Bronchial epithelial cell (primary cell): Measurements from ENCODE around the gene UBXN1. TPM values are rescaled to one million over a fixed set of nuclear protein-coding genes. Genes with fewer than 3 reads are reported as not detected.

ENCODE experiments used
- DNase-seq: peaks from one replicate; pipeline ENCODE4 v3.0.0-alpha.2; 2010; ENCODE audit warnings: low read depth
- FAIRE-seq: peaks from 2 replicates; lab custom pipeline; 2011; peaks lifted over from hg19 to GRCh38; lab: Jason Lieb, UNC
- H3K27me3 ChIP-seq: 2 replicates; pipeline ENCODE4 v1.5.1; 2011; ENCODE audit warnings: low read length; ENCODE audit not compliant: control insufficient read depth, insufficient read depth
- H3K36me3 ChIP-seq: 2 replicates; pipeline ENCODE4 v1.5.1; 2011; ENCODE audit warnings: low read length; ENCODE audit not compliant: control insufficient read depth, insufficient read depth
- H3K4me3 ChIP-seq: 2 replicates; pipeline ENCODE4 v1.5.1; 2011; ENCODE audit warnings: mild to moderate bottlenecking, low read depth, low read length, control low read depth
- total RNA-seq: library from RNA; depleted of rRNA; stranded (reverse); fragments of >200 nt; gene quantifications from 2 replicates; pipeline ENCODE4 v1.2.1, GENCODE V29; 2014
- TF ChIP-seq, protein P1 (sequence below): IDR thresholded peaks from 2 replicates; pipeline ENCODE4 v1.5.1; 2011; ENCODE audit warnings: mild to moderate bottlenecking, moderate library complexity, low read length, control low read depth, inconsistent platforms; ENCODE audit not compliant: insufficient read depth, severe bottlenecking

UBXN1 gene
- total RNA-seq, 1 donor from 2014 or later = 176 TPM

DNA sequence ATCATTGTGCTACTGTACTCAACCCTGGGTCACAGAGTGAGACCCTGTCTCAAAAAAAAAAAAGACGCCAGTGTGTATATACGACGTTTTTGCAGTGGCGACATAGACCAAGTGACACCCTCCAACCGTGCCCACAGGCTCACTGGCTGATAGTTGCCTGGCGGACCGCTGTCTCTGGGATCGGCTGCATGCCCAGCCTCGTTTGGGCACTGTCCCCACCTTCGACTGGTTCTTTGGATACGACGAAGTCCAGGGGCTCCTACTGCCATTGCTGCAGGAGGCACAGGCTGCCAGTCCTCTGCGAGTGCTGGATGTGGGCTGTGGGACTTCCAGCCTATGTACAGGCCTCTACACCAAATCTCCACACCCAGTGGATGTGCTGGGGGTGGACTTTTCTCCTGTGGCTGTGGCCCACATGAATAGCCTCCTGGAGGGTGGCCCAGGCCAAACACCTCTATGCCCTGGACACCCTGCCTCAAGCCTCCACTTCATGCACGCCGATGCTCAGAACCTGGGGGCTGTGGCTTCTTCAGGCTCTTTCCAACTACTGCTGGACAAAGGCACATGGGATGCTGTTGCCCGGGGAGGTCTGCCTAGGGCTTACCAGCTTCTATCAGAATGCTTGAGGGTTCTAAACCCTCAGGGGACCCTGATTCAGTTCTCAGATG lies 12.5 kb downstream of the UBXN1 start:
- DNase-seq (no peak), FAIRE-seq (no peak)
- Histone ChIP-seq H3K27me3 (no peaks in the 10 kb centered on the region), H3K36me3 (peaks cover 12% of the 10 kb centered on the region), H3K4me3 (peak overlapping the region; percentile 80)
- TF ChIP-seq, protein P1, sequence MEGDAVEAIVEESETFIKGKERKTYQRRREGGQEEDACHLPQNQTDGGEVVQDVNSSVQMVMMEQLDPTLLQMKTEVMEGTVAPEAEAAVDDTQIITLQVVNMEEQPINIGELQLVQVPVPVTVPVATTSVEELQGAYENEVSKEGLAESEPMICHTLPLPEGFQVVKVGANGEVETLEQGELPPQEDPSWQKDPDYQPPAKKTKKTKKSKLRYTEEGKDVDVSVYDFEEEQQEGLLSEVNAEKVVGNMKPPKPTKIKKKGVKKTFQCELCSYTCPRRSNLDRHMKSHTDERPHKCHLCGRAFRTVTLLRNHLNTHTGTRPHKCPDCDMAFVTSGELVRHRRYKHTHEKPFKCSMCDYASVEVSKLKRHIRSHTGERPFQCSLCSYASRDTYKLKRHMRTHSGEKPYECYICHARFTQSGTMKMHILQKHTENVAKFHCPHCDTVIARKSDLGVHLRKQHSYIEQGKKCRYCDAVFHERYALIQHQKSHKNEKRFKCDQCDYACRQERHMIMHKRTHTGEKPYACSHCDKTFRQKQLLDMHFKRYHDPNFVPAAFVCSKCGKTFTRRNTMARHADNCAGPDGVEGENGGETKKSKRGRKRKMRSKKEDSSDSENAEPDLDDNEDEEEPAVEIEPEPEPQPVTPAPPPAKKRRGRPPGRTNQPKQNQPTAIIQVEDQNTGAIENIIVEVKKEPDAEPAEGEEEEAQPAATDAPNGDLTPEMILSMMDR = no peak

DNA sequence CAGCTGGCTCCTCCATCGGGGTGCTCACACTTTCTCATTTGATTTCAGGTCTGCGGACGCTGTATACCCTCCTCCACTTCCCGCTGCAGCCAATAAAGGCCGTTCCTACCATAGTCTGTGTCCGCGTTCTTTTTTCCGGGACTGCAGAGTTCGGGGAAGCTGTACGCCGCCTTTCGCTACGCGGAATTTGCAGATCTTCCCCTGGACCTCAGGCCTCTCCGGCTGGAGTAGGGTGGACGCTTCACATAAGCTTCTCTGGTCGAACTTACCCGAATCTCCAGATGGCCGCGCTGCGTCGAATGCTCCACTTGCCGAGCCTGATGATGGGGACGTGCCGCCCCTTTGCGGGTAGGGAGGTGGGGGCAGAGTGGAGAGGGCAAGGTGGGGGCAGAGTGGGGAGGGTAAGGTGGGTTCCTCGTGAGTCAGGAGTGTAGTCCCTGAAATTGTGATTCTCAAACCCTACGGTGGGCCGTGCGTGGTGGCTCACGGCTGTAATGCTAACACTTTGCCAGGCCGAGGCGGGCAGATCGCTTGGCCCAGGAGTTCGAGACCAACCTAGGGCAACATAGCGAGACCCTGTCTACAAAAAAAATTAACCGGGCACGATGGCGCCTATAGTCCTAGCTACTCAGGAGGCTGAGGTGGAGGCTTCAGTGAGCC lies 13.1 kb downstream of the UBXN1 start:
- TF ChIP-seq, protein P1 = no peak
- no peak for FAIRE-seq
- H3K4me3 ChIP-seq = peak overlapping the region; percentile 80
- no peaks in the 10 kb centered on the region for H3K27me3 ChIP-seq
- H3K36me3 ChIP-seq = peaks cover 12% of the 10 kb centered on the region
- DNase-seq = no peak

DNA sequence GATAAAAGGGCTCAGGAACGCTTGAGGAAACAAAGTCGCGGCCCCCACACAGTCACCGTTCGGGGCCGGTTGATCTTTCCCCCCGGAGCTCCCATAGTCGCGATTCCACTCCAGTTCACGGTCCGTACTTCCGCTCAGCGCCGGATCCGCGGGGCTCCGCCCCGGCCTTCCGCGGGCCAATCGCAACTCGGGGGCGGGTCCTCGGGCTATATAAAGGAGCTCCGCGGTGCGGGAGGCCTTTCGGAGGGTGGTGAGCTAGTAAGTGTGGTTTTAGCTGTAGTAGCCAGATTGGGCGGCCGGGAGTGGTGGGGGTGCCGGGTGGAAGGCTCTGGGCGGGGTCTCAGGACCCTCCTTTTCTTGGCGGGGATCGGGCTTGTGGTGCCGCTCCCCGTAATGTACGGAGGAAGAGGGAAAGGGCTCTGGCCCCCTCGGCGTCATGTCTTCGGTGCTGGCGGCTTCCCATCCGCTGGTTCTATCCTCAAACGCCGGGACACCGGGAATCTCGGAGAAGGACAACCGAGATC lies 13.7 kb downstream of the UBXN1 start, which contains the start of the genes C11orf98 and CSKMT:
Gene C11orf98, minus strand, starts transcription at position 136 of the 524 bp plus-strand sequence. Its CDS starts 41 bp downstream, at position 95.
Gene CSKMT, plus strand, starts transcription at position 238 of the 524 bp plus-strand sequence. CDS start 568 bp downstream, outside the sequence.
- TF ChIP-seq, protein P1 = no peak
- FAIRE-seq (no peak), DNase-seq (peak; percentile 74)
- Histone ChIP-seq H3K36me3 (peaks cover 12% of the 10 kb centered on the region), H3K27me3 (no peaks in the 10 kb centered on the region), H3K4me3 (peak within 1 kb of the TSS; percentile 80)

DNA sequence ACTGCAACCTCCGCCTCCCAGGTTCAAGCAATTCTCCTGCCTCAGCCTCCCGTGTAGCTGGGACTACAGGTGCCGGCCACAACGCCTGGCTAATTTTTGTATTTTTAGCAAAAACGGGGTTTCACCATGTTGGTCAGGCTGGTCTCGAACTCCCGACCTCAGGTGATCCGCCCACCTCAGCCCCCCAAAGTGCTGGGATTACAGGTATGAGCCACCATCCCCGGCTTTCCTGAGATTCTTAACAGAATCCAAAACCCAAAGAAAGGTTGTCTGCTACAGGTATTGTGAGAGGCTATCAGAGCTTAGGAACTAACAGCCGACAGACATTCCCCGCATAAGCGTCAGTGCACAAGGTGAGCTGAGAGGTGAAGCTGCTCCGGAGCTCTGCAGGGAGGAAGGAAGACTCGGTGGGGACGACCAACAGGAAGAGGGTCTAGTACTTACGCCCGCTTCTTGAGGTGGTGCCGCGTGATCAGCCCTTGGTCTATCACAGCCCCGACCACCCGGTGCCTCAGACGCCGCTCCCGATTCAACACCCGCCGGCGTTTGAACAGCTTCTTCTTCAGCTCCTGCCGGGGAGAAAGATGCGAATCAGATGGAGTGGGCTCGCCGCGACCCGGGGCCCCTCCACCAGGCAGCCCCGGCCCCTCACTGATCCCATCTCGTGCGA lies 14.3 kb downstream of the UBXN1 start:
- Histone ChIP-seq H3K27me3 (no peaks in the 10 kb centered on the region), H3K4me3 (peak overlapping the region; percentile 80), H3K36me3 (peaks cover 12% of the 10 kb centered on the region)
- TF ChIP-seq, protein P1 = no peak
- DNase-seq = peak; percentile 63
- no peak for FAIRE-seq

DNA sequence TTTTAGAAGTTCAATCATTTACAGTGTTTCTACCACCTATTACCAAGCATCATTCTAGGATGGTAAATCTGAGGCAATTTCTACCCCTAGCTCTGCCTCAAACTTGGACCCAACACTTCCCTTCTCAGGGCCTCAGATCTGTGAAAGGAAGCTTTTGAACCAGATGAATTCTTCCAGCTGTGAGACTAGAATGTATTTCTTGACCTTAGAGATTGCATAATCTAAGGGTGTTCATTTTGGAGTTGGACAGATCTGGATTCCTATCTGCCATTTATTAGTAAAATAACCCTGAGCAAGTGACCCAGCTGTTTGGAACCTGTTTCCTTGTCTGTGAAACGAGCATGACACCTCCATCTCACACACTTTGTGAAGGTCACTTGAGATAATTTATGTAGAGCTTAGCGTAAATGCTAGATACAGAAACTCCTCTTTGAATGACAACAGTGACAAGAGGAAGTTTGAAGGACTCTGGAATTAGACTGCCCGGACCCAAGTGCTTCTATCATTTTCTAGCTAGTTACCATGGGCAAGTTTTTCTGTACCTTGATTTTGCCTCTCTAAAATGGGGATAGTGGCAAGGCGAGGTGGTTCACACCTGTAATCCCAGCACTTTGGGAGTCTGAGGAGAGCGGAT lies 22.0 kb downstream of the UBXN1 start:
- Histone ChIP-seq H3K27me3 (no peaks in the 10 kb centered on the region), H3K36me3 (no peaks in the 10 kb centered on the region), H3K4me3 (no peak overlapping the region)
- TF ChIP-seq, protein P1 = no peak
- DNase-seq (no peak), FAIRE-seq (no peak)
